OCI-LY3 (cell line): ENCODE measurements around the gene ATP8B1.

Source experiments
- EZH2phosphoT487 ChIP-seq: fragments of 200-600 bp; shearing (Covaris generic); IDR thresholded peaks from 2 replicates; pipeline ENCODE4 v1.6.1; 2018; ENCODE audit warnings: antibody characterized with exemption, mixed run types, low read depth
- TF ChIP-seq, protein P1 (sequence below): fragments of 200-600, 300-600 bp; sonication (generic); IDR thresholded peaks from 2 replicates; pipeline ENCODE4 v1.5.1; 2014; ENCODE audit warnings: antibody characterized with exemption, low read length, low read depth

DNA sequence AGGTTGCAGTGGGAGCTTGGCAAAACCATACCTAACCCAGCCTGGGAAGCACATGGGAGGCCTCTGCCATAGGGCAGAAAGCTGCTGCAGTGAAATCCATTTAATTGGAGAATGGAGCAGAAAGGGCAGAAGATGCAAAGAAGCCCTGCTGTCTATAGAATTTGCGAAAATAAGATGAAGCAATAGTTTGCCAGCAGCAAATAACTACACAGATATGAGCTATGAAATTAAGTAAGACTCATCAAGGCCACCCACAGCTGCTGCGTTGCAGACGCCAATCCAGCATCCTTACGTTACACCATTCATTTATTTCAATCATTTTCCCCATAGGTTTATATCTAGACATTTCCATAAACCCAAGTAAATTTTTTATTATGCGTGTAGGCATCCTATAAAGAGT lies 21.1 kb downstream of the ATP8B1 start:
- TF ChIP-seq, protein P1, sequence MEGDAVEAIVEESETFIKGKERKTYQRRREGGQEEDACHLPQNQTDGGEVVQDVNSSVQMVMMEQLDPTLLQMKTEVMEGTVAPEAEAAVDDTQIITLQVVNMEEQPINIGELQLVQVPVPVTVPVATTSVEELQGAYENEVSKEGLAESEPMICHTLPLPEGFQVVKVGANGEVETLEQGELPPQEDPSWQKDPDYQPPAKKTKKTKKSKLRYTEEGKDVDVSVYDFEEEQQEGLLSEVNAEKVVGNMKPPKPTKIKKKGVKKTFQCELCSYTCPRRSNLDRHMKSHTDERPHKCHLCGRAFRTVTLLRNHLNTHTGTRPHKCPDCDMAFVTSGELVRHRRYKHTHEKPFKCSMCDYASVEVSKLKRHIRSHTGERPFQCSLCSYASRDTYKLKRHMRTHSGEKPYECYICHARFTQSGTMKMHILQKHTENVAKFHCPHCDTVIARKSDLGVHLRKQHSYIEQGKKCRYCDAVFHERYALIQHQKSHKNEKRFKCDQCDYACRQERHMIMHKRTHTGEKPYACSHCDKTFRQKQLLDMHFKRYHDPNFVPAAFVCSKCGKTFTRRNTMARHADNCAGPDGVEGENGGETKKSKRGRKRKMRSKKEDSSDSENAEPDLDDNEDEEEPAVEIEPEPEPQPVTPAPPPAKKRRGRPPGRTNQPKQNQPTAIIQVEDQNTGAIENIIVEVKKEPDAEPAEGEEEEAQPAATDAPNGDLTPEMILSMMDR, result no peak
- TF ChIP-seq EZH2phosphoT487, result no peak
